Measurements from ENCODE around the gene DEF6. TPM values are rescaled to one million over a fixed set of nuclear protein-coding genes. Genes with fewer than 3 reads are reported as not detected.

DEF6 gene
- total and polyA plus RNA-seq, 2 of the 13 experiments (the other 11 are each of a cell fraction or from before 2014, with no cell fraction given) = 5.2 to 10.0 TPM

- Histone ChIP-seq H3K36me3 (replicated peaks in 1 of 2; ENCODE audit: control insufficient read depth in 1 of 2, insufficient read depth in 2 of 2, low read length in 2 of 2) (peaks cover 1 to 3% of the 10 kb centered on the region in 2 experiments; a peak in 1 of 5 replicates), H2AFZ (ENCODE audit: low read length) (no peak overlapping the region), H3K9ac (ENCODE audit: insufficient read depth, low read depth, low read length) (peak overlapping the region; percentile 64), H3K27ac (ENCODE audit: extremely low read length, insufficient read depth, low read length) (no peak overlapping the region), H3K4me2 (ENCODE audit: low read depth, low read length) (peak overlapping the region; percentile 82), H3K4me3 (replicated peaks in 1 of 3; ENCODE audit: insufficient read depth in 1 of 3, low read depth in 2 of 3, low read length in 3 of 3) (peak overlapping the region in 2 of 3 experiments; percentile 77 to 81; a peak in 4 of 6 replicates), H3K9me3 (ENCODE audit: low read length) (no peaks in the 10 kb centered on the region), H3K27me3 (ENCODE audit: control insufficient read depth in 1 of 2, insufficient read depth in 2 of 2, low read length in 2 of 2) (no peaks in the 10 kb centered on the region), H3K4me1 (ENCODE audit: insufficient read depth, low read length) (peaks cover 33% of the 10 kb centered on the region), H3K79me2 (ENCODE audit: insufficient read depth, low read length) (no peaks in the 10 kb centered on the region), H4K20me1 (ENCODE audit: insufficient read depth, low read length) (no peaks in the 10 kb centered on the region)
- ATAC-seq = no peak
- no TSS peak for BruUV-seq (replicated peaks)
- ChIA-PET POLR2A (interaction anchor here (0.6 to 3.0 kb wide), 5 partner anchors 12 to 151 kb away, joined by 3 to 7 read pairs (median 3); no protein-coding TSS in a partner anchor), CTCF (ENCODE audit: low intra/inter-chr PET ratio, low total read pairs) (interaction anchor here (1.9 to 2.8 kb wide), 3 partner anchors 29 to 169 kb away, joined by 17 to 35 read pairs (median 28); partner anchors contain the start of gene RPL10A)
- in situ Hi-C loops (cut with HindIII; ENCODE audit: extremely low pct_ligation_motif_present, low pct_unique_long_range_greater_than_20kb) = loop anchor here (5.0 kb wide), 2 partner anchors 34 to 169 kb away; partner anchors contain the start of gene RPL10A
- intact Hi-C loops (cut with micrococcal nuclease; ENCODE audit: unreplicated experiment) = loop anchor here (10.0 kb wide), 1 partner anchor 436 kb away; the partner anchor contains the start of gene ARMC12
- no peak for DNase-seq (ENCODE audit: low spot score)
- peak; percentile 28 for FAIRE-seq
- WGBS (ENCODE audit: low lambda C conversion rate) = 88% methylated on average over 6 of the region's 6 CpGs
- TF ChIP-seq ZSCAN5A (CRISPR knock-in tag; IDR thresholded peaks at IDR 0.05; ENCODE audit: borderline replicate concordance) = no peak
- TF ChIP-seq ZNF547 (CRISPR knock-in tag; IDR thresholded peaks at IDR 0.05) = no peak
- no peak for TF ChIP-seq ZFP36 (IDR thresholded peaks at IDR 0.05; ENCODE audit: borderline replicate concordance, low read depth, low read length, partially characterized antibody)
- TF ChIP-seq PLRG1 (conservative IDR thresholded peaks at IDR 0.05) = no peak
- TF ChIP-seq PBX2 (CRISPR knock-in tag; IDR thresholded peaks at IDR 0.05) = no peak
- TF ChIP-seq NFRKB (IDR thresholded peaks at IDR 0.05) = no peak
- TF ChIP-seq ZBTB4 (CRISPR knock-in tag; IDR thresholded peaks at IDR 0.05; ENCODE audit: borderline replicate concordance) = no peak
- TF ChIP-seq ZNF512 (CRISPR knock-in tag; IDR thresholded peaks at IDR 0.05) = no peak
- TF ChIP-seq ATRX (CRISPR knock-in tag; IDR thresholded peaks at IDR 0.05; ENCODE audit: borderline replicate concordance) = no peak
- TF ChIP-seq ZNF121 (CRISPR knock-in tag; IDR thresholded peaks at IDR 0.05) = no peak
- TF ChIP-seq ZNF101 (CRISPR knock-in tag; IDR thresholded peaks at IDR 0.05; ENCODE audit: borderline replicate concordance, low read depth) = no peak
- no peak for TF ChIP-seq KLF6 (CRISPR knock-in tag; IDR thresholded peaks at IDR 0.05)
- no peak for TF ChIP-seq ARNT2 (CRISPR knock-in tag; IDR thresholded peaks at IDR 0.05; ENCODE audit: low read depth)
- no peak for TF ChIP-seq ZFY (CRISPR knock-in tag; IDR thresholded peaks at IDR 0.05)
- TF ChIP-seq ZNF549 (CRISPR knock-in tag; IDR thresholded peaks at IDR 0.05) = no peak
- no peak for TF ChIP-seq FLYWCH1 (CRISPR knock-in tag; IDR thresholded peaks at IDR 0.05)
- TF ChIP-seq ATM (IDR thresholded peaks at IDR 0.05; ENCODE audit: borderline replicate concordance) = no peak
Observed at GRCh38 chr6:35298625-35299140, 1.1 kb downstream of the DEF6 start.

All from HepG2 (cell line).